ENCODE data around the gene SRPK2.
A peak's percentile ranks its signal among the peaks of the same experiment; 100 is the strongest.
"Not testable (repeated sequence)": the region's sequence is repeated elsewhere in the genome, so short reads cannot be mapped to it uniquely, and the experiment has no call there.

The SRPK2 gene

DNA sequence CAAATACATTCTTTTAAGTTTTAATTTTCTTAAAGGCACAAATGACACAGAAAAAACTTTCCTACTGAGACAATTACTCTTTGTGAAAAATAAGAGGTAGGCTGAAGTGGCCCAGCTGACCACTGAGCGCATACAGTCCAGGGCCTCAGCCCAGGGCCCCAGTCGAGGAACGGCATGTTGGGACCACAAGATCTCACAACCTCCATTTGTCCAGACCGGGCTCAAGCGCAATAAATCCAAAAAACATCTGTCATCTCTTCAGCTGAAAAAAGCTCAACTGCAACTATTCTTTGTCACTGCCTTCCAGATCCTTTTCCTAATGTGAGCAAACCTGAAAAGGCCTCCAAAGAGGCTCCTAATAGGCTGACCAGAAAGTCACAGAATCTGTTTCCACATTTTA, 165.8 kb downstream of the SRPK2 start:
- no peak for DNase-seq (ENCODE audit: low read depth)

DNA sequence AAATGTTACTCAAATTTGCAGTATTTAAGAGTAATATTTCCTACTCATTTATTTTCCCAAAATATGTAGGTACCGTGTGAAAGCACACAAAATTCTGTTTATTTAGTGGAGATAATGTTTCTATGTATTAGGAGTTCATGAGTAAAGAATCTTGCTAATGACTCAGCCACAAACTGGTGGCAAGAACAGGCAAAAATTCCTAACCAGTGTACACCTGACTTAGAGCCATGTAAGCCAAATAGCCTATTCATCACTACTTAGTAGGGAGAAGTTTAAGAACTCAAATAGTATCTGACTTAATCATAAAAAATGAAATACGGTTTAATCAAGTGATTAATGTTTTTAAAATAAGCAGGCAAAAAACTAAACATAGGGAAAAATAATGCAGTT, 169.0 kb downstream of the SRPK2 start:
- DNase-seq (ENCODE audit: low read depth) = no peak

DNA sequence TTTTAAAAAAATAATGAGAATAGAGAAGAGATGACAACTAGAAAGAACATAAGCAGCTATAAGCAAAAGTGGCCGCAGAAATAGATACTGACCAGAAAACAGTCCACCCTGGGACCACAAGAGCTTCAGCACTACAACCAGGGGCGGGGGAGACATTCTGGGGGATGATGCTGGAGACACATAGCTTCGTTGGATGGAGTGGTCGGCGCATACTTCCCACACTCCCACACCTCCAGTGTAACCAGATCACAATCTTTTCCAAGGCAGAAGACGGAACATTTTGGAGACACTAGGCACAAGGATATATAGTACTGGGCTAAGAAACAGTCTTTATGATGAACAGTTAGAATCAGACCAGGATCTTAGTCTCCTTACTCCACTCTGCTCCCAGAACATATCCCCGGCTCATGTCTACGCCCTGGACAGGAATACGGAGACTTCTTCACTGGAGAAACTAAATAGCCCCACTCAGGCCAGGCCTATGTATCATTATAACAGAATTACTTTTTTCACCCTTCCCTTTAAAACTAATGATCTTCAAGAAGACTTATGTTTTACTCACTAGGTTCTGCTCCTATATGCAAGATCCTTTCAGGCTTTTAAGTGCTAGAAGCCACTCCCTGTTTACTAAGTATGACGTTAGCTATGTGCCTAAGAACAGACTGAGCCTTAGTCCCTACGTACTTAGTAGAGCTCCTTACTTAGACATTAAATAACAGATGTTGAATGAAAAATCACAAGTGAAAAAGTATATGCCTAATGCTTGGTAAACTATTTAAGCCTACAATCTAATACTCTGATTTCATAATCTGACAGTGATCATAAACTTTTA, 169.6 kb downstream of the SRPK2 start:
- DNase-seq (ENCODE audit: low read depth) = no peak

DNA sequence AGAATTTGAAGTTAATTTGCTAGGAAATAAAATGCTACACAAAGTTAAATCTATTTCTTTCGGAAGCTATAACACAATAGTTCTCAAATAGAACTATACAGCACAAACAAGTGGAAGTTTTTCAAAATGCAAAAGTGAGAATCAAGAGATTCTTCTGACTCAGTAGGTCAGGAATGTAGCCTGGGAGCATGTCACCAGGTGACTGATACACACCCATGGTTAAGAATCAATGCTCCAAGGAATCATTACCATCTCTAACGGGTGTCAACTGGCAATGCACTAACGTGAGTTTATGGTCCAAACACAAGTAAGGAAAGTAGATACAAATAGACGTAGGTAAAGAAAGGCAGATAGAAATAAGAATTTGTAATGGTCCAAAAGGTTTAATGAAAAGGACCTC, 170.5 kb downstream of the SRPK2 start:
- DNase-seq (ENCODE audit: low read depth) = no peak

DNA sequence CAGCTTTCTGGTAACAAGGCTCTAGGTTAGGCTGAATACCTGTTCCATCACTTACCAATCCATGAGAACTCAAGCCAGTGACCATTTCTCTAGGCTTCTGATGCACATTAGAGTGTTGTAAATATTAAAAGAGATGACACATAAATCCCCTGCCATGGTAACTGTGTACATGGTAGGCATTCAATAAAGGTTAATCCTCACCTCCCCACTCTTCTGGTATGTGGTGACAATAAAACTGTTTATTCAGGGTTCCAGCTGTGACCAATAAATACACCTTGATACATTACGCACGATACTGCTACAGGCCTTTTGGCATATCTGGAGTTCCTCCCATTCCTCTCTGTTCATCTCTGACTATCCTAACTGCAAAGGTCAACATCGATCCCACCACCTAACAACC, 171.9 kb downstream of the SRPK2 start:
- no peak for DNase-seq (ENCODE audit: low read depth)

DNA sequence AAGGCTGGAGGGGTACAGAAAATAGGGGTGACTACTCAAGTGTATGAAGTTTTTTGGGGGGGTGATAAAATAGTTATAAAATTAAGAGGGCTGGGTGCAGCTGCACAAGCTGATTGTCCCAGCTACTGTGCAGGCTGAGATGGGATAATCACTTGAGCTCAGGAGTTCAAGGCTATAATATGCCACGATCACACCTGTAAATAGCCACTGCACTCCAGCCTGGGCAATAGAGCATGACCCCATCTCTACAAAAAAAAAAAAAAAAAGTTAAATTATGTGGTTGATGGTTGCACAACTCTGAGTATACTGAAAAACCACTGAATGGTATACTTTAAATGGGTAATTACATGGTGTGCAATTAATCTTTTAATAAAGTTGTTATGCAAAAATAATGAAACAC, 172.9 kb downstream of the SRPK2 start:
- DNase-seq (ENCODE audit: low read depth) = no peak

DNA sequence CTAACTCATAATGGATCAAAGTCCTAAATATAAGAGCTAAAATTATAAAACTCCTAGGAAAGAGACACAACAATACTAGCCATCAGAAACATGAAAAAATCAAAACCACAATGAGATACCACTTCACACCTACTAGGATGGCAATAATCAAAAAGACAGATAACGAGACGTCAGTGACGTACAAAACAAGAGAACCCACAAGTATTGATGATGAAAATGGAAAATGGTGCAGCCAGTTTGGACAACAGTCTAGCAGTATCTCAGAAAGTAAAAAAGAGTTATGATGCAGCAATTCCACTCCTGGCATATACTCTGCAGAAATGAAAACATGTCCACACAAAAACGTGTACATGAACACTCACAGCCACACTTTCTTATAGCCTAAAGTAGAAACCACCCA, 173.5 kb downstream of the SRPK2 start:
- DNase-seq (ENCODE audit: low read depth) = no peak

DNA sequence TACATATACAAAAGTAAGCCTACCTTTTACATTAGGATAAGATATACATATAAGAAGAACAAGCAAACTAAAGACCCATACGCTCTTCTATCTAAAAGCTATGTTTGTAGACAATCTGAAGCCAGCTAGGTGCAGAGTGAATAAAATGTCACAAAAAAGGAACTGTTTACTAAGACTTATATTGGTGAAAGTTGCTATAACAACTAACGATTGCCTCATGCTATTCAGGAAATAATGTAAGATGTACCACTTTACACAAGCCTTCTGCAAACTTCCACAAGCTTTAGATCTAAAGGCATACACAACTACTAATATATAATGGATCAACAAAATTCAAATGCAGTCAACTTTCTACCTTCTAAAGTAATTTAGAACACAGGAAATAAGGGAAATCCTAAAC, 175.1 kb downstream of the SRPK2 start:
- no peak for DNase-seq (ENCODE audit: low read depth)

DNA sequence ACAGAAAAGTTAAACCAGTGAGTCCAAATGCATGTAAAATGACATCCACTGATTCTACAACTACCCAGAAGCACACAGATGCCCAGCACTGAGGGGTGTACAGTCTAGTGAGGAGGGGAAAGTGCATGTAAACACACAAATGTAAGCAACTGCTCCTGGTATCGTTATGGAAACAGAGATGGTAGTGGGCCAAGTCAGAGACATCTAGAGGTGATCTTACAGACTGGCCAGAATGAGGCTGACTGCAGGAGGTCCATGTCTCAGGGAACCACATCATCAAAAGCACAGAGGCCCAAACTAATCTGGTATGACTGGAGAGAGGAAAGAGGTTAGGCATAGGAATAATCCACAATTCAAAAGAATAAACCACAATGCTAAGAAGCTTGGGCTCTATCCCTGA, 176.5 kb downstream of the SRPK2 start:
- DNase-seq (ENCODE audit: low read depth) = no peak

DNA sequence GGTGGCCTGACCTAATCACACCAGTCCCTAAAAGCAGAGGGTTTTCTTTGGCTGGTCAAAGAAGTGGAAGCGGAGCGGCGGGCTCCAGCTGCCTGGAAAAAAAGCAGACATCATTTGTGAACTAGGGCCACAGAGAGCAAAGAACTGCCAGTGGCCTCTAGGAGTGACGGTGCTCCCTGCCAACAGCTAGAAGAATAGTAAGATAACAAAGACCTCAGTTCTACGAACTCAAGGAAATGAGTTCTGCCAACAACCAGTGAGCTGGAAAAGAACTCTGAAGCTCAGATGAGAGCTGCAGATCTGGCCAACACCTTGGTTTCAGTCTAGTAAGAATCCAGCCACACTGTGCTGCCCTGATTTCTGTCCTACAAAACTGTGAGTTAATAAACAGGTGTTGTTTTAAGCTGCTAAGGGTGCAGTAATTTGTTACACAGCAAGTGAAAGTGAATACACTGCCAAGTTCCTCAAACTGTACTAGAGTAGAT, 178.0 kb downstream of the SRPK2 start:
- no peak for DNase-seq (ENCODE audit: low read depth)

DNA sequence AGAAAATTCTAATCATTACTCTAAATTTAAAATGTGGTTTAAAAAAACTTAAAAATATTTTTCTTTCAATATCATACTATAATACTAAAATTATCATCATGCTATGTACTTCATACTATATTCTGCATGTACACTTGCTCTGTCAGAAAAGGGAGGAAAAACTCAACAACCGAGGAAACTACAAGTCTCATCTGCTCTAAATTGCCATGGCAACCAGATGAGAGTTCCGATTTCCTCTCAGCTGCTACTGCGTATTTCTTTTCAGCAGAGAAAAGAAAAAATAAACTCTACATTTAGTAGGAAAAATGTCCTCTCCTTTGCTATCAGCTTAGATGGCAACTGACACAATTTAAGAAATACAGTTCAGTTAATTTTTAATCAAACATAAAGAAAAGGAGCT, 178.9 kb downstream of the SRPK2 start:
- DNase-seq (ENCODE audit: low read depth) = no peak

DNA sequence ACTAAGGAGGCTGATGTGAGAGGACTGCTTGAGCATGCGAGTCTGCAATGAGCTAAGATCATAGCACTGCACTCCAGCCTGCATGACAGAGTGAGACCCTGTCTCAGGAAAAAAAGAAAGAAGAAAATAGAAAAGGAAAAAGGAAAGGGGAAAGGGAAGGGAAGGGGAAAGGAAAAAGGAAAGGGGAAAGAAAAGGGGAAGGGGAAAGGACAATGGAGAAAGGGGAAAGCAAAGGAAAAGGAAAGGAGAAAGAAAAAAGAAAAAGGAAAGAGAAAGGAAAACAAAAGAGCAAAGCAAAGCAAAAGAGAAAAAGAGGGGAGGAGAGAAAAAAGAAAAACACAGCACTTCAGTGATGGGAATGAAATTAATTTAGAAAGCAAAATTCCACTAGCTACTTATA, 179.3 kb downstream of the SRPK2 start:
- DNase-seq (ENCODE audit: low read depth) = no peak

DNA sequence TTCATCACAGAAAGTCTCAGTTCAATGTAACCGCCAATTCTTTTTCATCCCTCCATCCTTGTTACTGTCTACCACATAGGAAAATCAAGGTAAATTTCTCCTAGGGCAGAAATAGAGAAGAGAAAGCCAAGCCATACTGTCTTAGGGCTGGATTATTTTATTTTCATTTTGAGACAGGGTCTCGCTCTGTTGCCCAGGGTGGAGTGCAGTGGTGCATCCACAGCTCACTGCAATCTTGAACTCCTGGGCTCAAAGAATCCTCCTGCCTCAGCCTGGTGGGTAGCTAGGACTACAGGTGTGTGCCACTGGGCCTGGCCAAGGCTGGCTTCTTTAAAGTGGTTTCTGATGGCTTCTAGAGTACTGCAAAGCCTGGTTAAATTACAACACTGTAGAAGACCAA, 181.7 kb downstream of the SRPK2 start:
- DNase-seq (ENCODE audit: low read depth) = no peak

DNA sequence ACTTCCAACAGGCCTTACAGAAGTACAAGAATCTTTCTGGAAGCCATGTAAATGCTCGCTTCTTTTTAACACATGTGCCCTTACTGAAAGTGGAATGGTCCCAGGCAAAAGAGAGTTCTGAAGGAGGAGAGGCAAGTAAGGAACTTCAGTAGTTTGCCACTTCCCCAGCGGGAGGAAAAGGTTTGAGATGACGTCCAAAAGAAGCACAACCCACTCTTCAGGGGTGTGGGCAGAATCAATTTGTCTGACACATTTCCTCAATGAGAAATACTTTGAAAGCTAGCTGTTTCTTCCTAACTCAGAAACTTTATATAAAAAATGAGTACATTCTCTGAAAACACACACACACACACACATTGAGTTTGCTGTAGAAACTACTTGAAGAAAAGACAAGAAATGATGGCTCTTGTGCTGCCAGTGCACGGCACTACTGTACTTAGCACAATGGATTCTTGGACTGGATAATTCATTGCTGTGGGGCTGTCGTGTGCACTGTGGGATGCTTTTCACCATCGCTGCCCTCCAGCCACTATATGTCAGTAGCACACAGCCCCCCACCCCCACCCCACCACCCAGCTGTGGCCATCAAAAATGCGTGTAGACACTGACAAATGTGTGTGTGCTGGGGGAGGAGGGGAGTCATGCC, 183.0 kb downstream of the SRPK2 start:
- peak; percentile 32 for DNase-seq (ENCODE audit: low read depth)

DNA sequence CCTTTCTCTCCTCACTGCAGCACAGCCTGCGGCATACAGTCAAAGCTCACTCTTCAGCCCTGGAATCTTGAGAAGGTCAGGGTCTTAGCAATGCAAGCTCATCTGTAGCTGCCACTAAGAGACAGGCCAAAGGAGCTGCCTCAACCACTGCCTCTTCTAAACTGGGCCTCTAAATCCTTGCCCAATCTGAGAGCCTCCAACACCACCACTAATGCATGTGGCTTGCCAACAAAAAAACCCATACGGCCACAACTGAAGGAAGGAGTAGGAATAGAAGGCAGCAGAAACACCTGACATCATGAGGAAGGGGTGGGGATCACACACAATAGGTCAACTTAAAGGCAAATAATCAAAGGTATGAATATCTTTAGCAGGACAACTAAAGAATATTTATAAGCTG, 183.8 kb downstream of the SRPK2 start:
- no peak for DNase-seq (ENCODE audit: low read depth)

DNA sequence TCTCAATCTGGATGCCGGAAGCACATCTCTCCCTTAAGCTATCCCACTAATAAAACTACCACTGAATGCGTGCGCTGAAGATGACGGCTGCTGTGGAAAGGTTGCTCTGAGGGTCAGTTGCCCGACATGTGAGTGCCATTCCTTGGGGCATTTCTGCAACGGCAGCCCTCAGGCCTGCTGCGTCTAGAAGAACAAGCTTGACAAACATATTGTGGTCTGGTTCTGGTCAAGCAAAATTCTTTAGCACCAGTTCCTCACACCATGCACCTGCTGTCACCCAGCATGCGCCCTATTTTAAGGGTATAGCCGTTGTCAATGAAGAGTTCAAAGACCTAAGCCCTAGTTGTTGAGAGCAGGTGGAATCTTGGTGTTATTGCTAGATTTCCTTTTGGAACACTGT, 184.2 kb downstream of the SRPK2 start:
- no peak for DNase-seq (ENCODE audit: low read depth)

DNA sequence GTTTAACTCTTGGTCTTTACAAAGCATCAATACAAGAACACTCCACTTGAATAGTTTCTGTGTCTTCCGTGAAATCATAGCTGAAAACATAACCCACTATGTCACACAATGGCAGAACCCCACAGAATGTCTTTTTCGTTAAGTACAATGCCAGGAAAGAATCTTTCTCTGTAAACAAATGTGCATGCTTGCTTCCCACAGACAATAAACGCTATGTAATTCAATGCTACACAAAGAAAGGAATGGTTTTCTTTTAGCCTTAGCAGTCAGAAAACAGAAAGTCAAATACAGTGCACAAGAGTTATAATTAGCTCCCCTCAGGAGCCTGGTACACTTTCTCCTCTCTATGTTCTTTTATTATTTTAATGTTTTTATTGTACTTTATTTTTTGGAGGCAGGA, 186.1 kb downstream of the SRPK2 start:
- DNase-seq (ENCODE audit: low read depth) = no peak

DNA sequence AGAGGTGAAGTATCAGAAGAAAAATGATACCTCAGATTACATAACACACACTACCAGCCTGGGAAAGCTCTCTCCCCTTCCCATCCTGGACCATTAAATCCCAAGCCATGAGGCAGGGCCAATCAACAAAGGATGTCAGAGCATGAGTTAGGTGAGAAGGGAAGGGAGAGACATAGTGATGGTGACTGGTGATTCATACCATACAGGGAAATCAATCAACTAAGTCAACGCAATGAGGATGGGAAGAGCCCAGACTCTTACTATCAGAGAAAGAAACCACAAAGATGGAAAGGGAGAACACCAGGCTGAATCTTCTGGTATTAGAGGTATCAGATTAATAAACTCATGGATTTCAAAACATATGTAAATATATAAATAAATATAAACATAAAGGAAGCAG, 189.3 kb downstream of the SRPK2 start:
- no peak for DNase-seq (ENCODE audit: low read depth)

DNA sequence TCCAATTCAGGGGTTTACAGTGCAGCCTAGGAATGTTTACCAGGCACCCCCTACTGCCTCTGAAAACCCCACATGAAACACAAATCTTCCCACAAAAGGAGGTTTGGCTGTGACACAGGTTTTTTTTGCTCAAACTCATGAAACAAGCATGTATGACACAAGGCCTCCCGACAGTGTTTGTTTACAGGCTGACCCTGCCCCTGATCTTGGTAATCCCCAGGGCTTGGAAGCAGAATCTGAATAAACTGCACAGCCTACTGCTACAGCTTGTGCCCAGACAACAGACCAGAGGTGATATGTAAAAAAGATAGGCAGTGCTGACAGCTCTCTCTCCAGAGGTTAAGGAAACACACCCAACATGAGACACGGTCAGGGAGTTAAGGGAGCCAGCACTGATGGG, 190.5 kb downstream of the SRPK2 start:
- no peak for DNase-seq (ENCODE audit: low read depth)

DNA sequence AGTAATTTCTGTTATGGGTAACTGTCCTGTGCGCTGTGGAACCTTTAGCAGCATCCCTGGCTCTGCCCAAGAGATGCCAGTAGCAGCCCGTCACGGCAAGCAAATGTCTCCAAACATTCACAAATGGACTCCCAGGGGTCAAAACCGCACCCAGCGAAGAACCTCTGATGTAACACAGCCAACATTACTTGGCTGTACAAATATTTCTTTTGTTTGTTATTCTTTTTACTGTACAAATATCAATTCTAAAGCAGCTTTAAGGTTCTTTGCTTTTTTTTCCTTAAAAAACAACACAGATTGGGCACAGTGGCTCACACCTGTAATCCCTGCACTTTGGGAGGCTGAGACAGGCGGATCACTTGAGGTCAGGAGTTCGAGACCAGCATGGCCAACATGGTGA, 192.2 kb downstream of the SRPK2 start:
- DNase-seq (ENCODE audit: low read depth) = no peak

DNA sequence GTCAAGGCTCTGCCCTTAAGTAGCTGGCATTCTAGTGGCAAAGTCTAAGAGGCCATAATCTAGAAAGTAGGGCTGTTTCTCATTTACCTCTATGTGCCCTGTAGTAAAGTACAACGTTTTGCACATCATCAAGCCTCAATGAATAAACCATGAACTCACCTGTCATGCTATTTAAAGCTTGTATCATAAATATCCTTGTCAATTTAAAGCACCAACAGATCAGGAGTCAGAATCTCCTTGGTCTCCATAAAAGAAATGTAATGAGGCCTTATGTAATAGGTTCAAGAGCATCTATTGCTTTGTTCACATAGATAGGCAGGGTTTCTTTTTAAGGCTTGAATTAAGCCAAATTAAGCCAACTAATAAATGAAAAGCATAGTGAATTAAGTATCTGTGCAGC, 192.8 kb downstream of the SRPK2 start:
- no peak for DNase-seq (ENCODE audit: low read depth)

DNA sequence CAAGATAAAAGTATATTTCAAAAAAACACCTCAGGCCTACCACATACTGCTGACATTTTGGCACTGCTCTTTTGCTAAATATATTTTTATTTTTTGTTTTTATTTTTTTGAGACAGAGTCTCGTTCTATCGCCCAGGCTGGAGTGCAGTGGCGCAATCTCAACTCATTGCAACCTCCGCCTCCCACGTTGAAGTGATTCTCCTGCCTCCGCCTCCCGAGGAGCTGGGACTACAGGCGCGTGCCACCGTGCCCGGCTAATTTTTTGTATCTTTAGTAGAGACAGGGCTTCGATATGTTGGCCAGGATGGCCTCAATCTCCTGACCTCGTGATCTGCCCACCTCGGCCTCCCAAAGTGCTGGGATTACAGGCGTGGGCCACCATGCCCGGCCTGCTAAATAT, 193.8 kb downstream of the SRPK2 start:
- not testable (repeated sequence) for DNase-seq (ENCODE audit: low read depth)

DNA sequence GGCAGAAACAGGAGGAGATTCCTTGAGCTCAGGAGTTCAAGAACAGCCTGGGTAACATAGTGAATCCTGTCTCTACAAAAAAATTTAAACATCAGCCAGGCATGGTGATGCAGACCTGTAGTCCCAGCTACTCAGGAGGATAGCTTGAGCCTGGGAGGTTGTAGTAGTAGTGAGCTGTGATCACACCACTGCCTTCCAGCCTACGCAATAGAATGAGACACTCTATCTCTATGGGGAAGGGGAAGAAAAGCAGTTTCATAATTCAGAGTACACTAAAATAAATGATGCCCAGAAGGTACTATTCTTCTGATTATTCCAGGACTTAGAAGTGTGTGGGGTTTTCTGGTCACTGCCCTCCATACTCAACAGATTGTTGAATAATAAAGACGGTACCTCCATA, 197.4 kb downstream of the SRPK2 start:
- no peak for DNase-seq (ENCODE audit: low read depth)

Data from stimulated activated CD4-positive, alpha-beta T cell treated with anti-CD3 and anti-CD28 coated beads, Interleukin-2, amount 100 ng/mL, for 4 hours (primary cell).